Measurements from ENCODE around the gene PTGER3. TPM values are rescaled to one million over a fixed set of nuclear protein-coding genes. Genes with fewer than 3 reads are reported as not detected.

PTGER3 gene
- polyA plus RNA-seq, 3 donors = 0.29 TPM; not detected in 2

DNA sequence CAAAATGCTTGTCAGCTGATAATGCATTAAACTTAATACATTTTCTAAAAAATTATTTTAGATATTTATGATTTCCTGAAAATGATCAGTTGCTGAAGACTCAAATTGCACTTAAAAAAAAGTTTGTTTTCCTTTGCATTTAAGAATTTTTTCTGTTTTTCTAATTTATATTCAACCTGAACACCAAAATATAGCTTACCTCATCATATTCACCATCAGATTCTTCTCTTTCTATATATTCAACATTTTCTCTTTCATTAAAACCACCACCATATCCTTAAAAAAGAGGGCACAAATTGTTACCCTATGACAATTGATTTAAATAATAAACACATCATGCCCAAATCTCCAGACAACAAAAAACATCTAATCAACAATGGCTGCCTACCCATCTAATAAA, 24.7 kb upstream of the PTGER3 start:
- no peak for TF ChIP-seq CTCF (IDR thresholded peaks at IDR 0.05)
- Histone ChIP-seq H2AFZ (ENCODE audit: insufficient read depth, low read depth, low read length, poor library complexity, severe bottlenecking) (no peak overlapping the region), H3K9me3 (replicated peaks in 1 of 2; ENCODE audit: control insufficient read depth in 1 of 2, insufficient read depth in 1 of 2, low read length in 2 of 2) (no peaks in the 10 kb centered on the region), H3K36me3 (replicated peaks in 1 of 2; ENCODE audit: control insufficient read depth in 1 of 2, insufficient read depth in 2 of 2, low read length in 2 of 2) (peaks cover 95 to 98% of the 10 kb centered on the region in 2 donors), H3K27ac (ENCODE audit: low read depth in 1 of 2, low read length in 2 of 2) (no peak overlapping the region), H4K20me1 (ENCODE audit: insufficient read depth, low read length) (peaks cover 37% of the 10 kb centered on the region), H3K4me3 (replicated peaks in 1 of 3; ENCODE audit: low read depth in 2 of 3, low read length in 3 of 3) (no peak overlapping the region), H3K4me1 (ENCODE audit: control insufficient read depth in 1 of 2, insufficient read depth in 2 of 2, low read length in 2 of 2) (no peaks in the 10 kb centered on the region), H3K4me2 (replicated peaks; ENCODE audit: extremely low read depth, low read length, poor library complexity, severe bottlenecking) (no peak overlapping the region), H3K27me3 (ENCODE audit: control insufficient read depth in 2 of 2, insufficient read depth in 2 of 2, low read length in 2 of 2) (no peaks in the 10 kb centered on the region), H3K9ac (ENCODE audit: insufficient read depth, low read length, poor library complexity, severe bottlenecking) (no peak overlapping the region), H3K79me2 (ENCODE audit: insufficient read depth, low read length) (peaks cover 28% of the 10 kb centered on the region)
- no peak for DNase-seq
- Mint-ChIP-seq H3K4me1 (no peaks in the 10 kb centered on the region), H3K27ac (no peak overlapping the region), H3K27me3 (ENCODE audit: low read depth in 3 of 3) (no peaks in the 10 kb centered on the region), H3K36me3 (peaks cover 78 to 82% of the 10 kb centered on the region in 2 donors), H3K9me3 (no peaks in the 10 kb centered on the region), H3K4me3 (no peak overlapping the region)
- intact Hi-C loops (cut with micrococcal nuclease) = no loop called here

- H3K27ac Mint-ChIP-seq = no peak overlapping the region
Measured at GRCh38 chr1:71071720-71072119, 24.1 kb upstream of the PTGER3 start.

More at GRCh38 chr1:71071720-71072119, 24.1 kb upstream of the PTGER3 start:
- intact Hi-C loops (cut with micrococcal nuclease) = no loop called here
- Histone ChIP-seq H3K27me3 (ENCODE audit: control insufficient read depth in 2 of 2, insufficient read depth in 2 of 2, low read length in 2 of 2) (no peaks in the 10 kb centered on the region), H3K36me3 (replicated peaks in 1 of 2; ENCODE audit: control insufficient read depth in 1 of 2, insufficient read depth in 2 of 2, low read length in 2 of 2) (peaks cover 95 to 98% of the 10 kb centered on the region in 2 donors), H3K4me1 (ENCODE audit: control insufficient read depth in 1 of 2, insufficient read depth in 2 of 2, low read length in 2 of 2) (no peaks in the 10 kb centered on the region), H4K20me1 (ENCODE audit: insufficient read depth, low read length) (peaks cover 36% of the 10 kb centered on the region), H3K4me2 (replicated peaks; ENCODE audit: extremely low read depth, low read length, poor library complexity, severe bottlenecking) (no peak overlapping the region), H3K9me3 (replicated peaks in 1 of 2; ENCODE audit: control insufficient read depth in 1 of 2, insufficient read depth in 1 of 2, low read length in 2 of 2) (no peaks in the 10 kb centered on the region), H3K27ac (ENCODE audit: low read depth in 1 of 2, low read length in 2 of 2) (no peak overlapping the region), H3K79me2 (ENCODE audit: insufficient read depth, low read length) (peaks cover 25% of the 10 kb centered on the region), H3K4me3 (replicated peaks in 1 of 3; ENCODE audit: low read depth in 2 of 3, low read length in 3 of 3) (no peak overlapping the region), H3K9ac (ENCODE audit: insufficient read depth, low read length, poor library complexity, severe bottlenecking) (no peak overlapping the region), H2AFZ (ENCODE audit: insufficient read depth, low read depth, low read length, poor library complexity, severe bottlenecking) (no peak overlapping the region)
- Mint-ChIP-seq H3K4me1 (no peaks in the 10 kb centered on the region), H3K27me3 (ENCODE audit: low read depth in 3 of 3) (no peaks in the 10 kb centered on the region), H3K4me3 (no peak overlapping the region), H3K36me3 (peaks cover 78 to 81% of the 10 kb centered on the region in 2 donors), H3K9me3 (no peaks in the 10 kb centered on the region)
- no peak for DNase-seq
- TF ChIP-seq CTCF (IDR thresholded peaks at IDR 0.05) = no peak
- WGBS (ENCODE audit: insufficient coverage) = no CpG with 5 or more reads among the region's 4 CpGs

Data from CD14-positive monocyte (primary cell).